ENCODE data around the gene SNCAIP.

The SNCAIP gene

DNA sequence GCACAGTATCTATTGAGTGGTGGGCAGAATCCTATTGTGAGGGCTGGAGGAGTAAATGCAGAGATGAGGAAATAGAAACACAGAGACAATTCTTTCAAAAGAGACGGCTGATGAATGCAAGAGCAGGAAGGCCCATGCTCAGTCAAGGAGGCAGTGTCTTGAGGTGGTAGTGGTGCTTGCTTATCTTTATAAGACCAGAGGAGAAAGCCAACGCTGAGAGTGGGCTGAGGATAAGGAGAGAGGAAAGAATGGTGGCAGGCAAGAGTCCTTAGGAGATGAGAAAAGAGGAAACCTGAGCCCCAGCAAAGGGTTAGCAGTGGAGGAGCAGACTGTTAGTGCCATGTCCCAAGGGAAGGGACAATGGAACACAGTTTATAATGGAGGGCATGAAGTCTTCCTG lies 86.0 kb downstream of the SNCAIP start:
- no peak for DNase-seq (ENCODE audit: low read depth in 2 of 2)

DNA sequence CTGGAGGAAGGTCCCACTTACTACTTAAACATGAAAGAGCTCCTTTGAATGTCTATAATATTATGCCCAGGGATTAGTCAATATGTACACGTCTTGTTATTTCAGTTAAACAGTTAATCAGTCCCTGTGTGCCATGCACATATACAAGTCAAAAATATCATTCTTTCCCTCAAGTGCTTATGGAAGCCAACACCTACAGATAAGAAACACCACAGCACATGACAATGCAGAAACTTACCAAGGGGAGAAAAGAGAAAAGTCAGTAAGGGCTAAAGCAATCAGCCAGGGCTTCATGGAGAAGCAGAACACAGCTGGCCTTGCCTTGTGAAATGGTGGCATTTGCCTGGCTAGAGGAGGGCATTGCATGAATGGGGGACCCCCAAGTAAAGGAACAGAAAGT lies 88.3 kb downstream of the SNCAIP start:
- DNase-seq (ENCODE audit: low read depth in 2 of 2) = no peak

DNA sequence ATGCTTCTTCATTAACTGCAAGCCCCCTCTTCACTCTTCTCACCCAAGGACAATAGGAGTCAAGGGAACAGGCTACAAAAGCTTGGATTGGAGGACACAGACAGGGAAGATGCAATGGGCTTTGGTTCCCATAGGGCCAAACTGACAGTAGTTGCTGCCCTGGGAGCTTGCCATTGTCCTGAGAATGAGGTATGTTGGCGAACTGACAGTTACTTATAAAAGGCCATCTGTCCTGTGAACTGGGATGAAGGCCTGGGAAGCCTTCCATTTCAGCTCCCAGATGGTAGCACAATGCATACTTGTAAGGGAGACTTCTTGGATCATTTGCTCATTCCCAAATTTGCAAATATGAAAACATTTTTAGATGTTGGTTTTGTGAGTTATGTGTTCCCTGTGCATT lies 88.9 kb downstream of the SNCAIP start:
- no peak for DNase-seq (ENCODE audit: low read depth in 2 of 2)

DNA sequence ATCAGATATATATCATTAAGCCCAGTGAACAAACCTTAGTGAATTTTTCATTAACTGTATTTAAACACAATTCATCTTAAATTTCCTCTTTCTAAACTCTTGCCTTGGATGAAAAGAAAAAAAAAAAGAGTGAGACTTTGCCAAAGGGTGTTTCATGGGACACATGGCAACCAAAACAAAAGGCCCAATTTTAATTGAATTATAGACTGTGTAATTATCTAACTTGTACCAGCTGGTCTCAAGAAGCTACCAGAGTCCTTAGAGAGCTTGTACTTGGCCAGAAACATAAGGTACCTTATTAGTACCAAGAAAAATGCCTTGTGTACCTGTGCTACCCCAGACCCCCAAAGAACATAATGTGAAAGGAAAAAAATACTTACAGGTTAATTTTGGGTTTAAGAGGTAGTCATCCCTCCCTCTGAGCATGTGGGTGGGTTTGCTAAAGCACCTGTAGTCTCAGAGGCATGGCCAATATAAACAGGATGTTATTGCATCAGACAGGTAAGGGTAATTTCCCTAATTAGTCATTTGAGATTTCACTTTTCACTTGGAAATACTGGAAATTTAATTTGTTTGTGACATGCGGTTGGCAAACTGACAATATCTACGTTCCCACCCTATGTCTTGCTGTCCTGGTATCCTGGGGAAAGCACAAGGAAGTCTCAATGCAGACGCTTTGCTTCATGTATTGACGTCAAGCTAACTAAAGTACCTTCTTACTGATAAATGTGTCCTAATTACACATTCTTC lies 90.1 kb downstream of the SNCAIP start:
- DNase-seq (ENCODE audit: low read depth in 2 of 2) = no peak

DNA sequence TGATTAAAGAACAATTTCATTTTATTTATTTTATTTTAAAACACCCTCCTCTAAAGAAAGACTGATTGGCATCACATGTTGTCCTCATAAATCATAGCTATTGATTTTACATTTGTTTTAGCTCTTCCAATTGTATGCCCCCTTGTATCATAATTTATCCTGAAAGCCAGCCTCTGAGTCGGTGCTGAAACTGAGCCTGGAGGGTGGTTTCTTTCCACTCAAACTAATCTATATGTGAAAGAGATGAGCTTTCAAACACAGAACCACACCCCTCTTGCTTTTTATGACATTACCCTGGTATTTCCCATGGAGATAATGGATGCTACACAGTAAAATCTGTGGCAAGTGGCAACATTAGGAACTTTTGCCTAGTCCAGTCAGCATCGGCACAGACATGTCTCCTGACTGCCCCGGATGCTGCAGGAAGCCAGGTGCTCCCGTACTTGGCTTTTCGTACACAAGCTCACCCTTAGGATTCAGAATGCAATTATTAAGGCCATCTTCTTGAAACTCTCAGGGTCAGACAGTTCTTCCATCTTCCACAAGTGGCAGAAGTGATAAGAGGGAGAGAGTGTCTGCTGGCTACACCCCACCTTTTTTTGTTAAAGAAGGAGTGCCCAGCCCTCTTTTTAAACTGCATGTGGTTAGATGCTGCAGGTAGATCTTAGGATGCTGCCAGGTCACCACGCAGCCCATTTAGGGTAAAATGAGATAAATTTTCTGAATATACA lies 91.1 kb downstream of the SNCAIP start:
- DNase-seq (ENCODE audit: low read depth in 2 of 2) = no peak

DNA sequence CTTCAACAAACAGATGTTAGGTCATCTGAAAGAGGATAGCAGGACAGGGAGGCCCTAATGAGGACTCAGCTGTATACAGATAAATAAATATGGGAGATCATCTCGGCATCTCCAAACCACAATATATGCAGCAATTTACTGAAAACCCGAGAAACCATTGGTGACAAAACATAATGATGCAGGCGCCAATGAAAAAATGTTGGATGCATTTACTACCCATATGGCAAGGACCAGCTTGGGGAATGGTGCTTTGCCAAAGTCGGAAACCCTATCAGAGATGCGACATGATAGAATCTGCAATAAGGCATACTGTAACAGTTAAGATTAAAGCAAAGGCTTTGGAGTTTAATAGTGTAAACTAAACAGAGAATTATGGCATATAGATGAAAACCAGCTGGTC lies 92.0 kb downstream of the SNCAIP start:
- DNase-seq (ENCODE audit: low read depth in 2 of 2) = no peak

DNA sequence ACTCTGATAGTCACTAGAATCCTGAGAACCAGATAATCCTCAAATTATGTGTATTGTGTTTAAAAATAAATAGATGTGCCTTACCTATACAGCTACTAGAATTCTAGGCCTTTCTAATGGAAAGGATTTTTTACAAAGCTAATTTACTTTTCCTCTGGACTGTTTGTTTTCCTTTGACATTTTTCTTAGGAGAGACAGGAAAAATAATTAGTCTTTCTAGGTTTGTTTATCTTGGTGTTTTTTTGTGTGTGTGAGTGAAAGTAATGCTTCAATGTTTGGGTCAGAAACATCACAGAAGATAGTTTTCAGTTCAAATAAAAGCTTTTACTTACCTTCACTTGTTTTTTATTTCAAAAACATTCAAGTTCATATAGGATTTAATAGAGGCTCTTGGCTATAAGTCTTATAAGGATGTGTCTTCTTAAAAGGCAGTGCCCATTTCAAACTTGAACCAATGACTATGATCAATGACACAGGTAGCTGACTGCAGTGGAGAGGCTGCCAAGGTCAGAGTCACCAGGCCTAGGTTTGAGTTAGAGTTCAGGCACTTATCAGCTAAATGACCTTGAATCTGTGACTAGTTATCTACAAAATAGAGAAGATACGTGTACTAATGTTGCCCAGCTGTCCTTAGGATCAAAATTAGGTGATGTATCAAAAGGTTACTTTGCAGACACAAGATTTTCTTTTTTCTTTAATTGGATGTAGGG lies 92.8 kb downstream of the SNCAIP start:
- no peak for DNase-seq (ENCODE audit: low read depth in 2 of 2)

DNA sequence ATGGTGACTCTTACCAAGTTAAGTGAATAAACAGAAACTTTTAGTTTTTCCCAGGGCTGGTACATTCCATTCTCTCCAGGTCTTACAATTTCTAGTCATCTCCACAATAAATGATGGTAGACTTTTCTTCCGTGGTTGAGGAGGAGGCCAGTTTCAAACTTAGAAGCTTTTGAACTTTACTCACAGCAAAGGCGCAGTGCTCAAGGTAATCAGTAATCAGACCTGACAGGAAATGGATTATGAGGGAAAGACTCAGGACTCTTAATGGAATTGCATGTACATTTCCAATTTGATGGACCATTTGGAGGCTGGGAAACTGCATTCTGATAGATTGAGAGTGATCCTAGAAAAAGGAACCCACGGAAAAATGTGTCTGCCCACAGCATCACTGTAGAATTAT lies 93.7 kb downstream of the SNCAIP start:
- no peak for DNase-seq (ENCODE audit: low read depth in 2 of 2)

DNA sequence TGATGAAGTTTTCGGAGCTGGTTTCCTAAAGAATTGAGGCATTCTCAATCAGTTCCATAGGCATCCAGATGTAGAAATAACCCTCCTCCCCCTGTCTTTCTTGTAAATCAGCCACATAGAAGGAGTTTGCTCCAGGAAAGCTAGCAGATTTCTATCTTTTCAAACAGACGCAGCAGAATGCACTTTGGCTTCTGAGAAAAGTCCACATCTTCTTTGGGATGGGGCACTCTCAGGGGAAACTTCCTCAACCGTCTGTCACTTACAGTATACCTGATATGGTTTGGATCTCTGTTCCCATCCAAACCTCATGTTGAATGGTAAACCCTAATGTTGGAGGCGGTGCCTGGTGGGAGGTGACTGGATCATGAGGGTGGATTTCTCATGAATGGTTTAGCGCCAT lies 94.1 kb downstream of the SNCAIP start:
- no peak for DNase-seq (ENCODE audit: low read depth in 2 of 2)

DNA sequence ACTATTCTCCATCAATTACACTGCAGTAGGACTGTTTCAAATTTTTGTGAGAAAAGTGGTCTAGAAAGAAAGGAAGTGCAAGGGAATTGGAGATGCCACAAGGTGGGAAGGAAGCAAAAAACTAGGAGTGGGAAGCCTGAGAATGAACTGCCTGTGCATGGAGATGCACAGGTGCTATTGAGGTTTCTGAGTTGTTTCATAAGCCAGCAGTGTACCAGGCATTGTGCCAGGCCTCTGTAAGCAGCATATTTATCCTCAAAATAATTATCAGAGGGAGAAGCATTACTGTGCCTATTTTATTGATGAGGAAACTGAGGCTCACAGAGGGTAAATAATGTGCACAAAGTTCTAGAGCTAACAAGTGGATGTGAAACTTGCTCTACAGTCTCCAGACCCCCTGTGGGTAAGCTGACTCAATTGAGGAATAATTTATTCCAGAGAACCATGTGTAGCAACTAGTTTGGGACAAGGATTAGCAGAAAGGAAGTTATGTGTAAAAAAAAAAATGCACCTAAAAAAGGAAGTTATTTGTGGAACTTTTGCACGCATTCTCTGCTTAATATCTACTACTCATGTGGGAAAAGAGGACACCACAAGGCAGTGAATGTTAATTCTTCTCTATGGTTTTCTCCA lies 96.7 kb downstream of the SNCAIP start:
- DNase-seq (ENCODE audit: low read depth in 2 of 2) = no peak

DNA sequence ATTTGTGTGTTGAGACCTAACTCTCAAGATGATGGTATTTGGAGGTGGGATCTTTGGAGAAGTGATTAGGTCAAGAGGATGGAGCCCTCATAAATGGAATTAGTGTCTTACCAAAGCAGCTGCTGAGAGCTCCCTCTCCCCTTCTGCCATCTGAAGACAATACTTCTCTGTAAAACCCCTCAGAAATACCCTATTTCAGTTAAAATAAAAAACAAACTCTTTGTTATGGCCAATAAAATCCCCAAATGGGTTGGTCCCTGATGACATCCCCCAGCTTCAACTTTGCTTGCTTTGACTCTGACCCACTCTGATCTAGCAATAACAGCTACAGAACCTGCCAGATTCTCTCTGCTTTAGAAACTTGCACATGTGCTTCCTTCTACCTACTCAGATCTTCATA lies 100.9 kb downstream of the SNCAIP start:
- DNase-seq (ENCODE audit: low read depth in 2 of 2) = no peak

DNA sequence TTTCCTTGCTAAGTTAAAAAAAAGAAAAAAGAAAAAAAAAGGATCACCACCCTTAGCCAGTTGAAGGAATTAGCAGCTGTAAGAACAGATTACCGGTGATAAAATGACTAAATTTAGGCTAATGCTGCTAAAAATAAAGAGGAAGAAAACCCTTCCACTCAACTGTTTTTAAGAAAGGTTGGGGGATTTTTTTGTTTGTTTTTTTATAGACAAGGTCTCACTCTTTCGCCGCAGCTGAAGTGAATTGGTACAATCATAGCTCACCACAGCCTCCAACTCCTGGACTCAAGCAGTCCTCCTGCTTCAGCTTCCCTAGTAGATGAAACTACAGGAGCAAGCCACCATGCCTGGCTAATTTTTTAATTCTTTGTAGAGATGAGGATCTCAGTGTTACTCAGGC lies 101.7 kb downstream of the SNCAIP start:
- DNase-seq (ENCODE audit: low read depth in 2 of 2) = no peak

DNA sequence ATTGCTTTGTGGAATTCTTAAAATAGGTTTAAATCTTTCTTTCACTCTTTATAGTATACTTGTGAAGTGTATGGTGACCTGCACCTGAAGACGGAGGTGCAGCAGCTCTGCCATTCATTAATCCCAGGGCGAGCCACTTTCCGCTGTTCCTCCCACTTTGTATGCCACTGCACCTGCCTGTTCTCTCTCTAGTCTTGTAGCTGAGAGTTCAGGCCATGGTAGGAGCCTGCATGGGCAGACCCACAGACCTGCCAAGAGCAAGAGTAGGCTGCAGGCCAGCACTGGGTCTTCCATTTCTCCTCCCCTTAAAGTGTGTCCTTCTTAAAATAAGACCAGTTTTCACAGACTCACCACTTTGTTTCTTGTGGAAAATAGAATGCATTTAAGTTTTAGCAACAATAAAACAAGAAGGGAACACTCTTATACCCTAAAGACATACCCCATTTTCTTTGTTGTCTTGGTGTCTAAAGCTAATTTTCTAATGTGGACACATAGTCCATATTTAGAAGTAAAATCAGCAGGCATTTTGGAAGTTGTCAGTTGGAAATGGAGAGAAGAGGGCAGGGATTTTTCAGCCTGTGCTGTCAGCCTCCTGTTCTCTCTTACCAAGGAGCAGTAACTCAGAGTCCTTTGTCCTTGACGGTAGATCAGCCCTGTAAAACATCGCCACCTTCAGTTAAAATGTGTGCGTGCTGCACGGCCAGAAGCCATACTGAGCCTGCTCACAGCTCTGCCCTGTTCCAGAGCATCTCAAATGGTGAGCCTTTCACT lies 103.2 kb downstream of the SNCAIP start:
- DNase-seq (ENCODE audit: low read depth in 2 of 2) = no peak

DNA sequence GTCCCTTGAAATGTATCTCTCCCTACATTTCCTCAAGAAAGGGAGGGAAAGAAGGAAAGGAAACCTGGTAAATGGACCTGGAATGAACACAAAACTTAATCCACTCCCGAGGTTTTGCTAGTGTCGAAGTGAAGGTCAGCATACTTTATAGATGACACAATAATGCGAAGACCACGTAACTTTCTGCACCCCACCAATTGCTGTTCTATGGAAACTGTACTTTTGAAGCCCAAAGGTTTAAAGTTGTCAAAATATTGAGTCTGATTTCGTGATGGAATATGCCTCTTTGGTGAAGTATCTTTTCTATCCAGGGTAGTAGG lies 103.7 kb downstream of the SNCAIP start:
- no peak for DNase-seq (ENCODE audit: low read depth in 2 of 2)

DNA sequence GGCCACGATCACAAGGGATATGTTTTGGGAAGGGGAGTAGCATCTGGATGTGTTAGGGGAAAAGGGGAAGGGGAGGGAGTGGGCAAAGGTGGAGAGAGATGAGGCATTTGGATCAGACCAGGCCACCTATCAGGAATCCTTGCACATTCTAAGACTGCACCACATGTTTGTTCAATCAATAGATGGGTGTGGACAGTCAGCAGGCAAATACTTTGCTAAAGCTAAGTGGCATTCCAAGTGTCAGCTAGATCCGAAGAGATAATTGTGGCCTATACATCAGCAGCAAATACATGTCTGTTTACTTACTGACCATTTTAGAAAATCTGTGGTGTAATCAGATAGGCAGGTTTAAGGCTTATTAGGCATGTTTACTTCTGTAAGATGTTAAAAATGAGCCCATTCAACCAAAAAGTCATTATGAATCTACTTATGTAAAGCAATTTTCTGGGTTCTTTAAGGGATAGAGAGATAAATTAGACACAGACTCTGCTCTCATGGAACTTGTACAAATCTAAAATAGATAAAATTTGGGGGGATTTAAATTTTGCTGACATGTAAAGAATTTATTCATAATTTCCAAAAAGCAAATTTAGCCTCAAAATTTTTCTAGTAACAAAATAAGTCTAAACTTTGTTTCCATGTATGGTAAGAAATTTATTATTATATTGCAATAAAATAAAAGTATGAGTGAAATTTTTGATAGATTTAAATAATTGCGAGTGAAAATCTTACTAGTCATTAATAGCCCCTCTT lies 107.3 kb downstream of the SNCAIP start:
- DNase-seq (ENCODE audit: low read depth in 2 of 2) = no peak

DNA sequence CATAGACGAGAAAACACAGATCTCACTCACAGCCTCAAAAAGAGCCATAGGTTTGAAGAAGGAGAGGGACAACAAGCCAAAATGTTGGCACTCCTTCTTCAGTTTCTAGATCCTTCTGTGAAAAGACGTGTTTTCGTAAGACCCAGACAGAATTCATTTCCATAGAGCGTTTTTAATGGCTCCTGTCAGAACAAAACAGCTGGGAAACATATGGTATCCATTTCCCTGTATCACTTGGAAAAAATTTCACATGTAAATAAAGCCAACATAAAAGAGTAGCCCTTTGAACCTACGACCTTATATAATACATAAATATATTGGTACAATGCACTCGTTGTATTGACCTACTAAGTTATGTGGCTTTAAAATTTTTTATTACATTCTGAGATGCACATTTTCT lies 108.1 kb downstream of the SNCAIP start:
- no peak for DNase-seq (ENCODE audit: low read depth in 2 of 2)

DNA sequence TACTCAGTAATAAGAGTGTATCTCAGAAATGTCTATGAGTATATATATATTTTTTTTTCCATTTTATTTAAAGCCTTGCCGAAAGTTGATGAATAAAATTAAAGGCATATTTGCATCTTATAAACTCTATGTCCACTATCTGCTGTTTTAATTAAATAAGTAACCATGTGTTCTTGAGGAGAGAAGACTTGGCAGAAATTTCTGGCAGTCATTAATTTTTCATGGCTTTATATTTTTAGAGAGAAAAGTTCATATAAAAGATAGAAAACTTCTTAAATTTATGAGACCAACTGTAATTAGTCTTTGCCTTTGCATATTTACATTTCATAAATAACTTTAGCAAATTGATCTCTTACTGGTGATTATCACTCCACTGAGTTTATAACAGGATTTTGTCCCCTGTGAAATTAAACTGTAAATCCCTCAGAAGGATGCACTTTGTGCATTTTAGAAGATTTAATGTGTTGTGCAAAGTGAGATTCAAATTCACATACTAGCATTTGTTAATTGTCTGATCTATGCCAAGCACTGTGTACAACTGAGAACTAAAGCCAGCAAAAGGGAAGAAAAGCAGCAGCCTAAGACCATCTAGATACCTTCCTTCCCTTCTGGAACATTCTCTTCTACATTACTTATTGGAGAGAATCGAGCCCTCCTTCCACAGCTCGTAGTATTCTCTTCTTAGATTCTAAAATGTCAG lies 108.7 kb downstream of the SNCAIP start:
- no peak for DNase-seq (ENCODE audit: low read depth in 2 of 2)

DNA sequence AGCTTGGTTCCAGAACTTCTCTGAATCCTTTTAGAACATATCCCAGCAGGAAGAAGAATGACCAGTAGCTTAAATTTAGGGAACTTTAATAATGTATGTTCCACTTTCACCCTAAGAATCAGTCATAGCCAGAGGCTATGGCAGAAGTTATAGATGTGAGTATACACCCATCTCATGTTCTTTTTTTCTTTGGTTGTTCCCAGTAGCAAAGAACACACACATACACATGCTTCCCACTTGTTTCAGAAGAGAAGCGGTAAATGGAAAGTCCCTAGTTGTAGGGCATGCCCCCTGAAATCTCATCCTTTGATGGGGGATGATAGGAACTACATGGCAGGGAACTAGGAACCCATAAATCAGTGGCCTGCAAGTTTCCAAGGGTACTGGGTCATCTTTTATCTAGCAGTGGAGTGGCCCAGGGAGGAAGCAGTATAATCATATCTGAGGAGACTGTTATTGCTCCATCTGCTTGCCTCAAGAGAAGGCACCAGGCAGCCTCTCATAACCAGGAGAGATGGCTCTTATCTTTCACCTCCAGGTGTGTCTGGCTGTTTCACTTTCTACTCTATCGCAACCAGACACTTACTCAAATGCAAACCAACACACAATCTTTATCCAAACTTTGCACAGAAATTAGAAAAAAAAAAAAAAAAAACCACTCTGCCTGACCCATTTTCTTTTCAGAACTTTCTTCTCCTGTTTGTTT lies 109.5 kb downstream of the SNCAIP start:
- DNase-seq (ENCODE audit: low read depth in 2 of 2) = no peak

DNA sequence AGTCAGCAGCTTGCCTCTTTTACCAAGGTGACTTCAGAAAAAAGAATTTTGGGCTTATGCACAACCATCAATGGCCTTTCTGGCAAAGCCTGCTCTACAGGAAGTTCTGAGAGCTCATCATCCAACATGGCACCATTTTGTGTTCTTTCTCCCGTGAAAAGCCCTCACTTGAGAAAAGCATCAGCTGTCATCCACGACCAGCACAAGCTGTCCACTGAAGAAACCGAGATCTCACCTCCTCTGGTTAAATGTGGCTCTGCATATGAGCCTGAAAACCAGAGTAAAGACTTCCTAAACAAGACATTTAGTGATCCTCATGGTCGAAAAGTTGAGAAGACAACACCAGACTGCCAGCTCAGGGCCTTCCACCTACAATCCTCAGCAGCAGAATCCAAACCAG lies 111.2 kb downstream of the SNCAIP start:
- DNase-seq (ENCODE audit: low read depth in 2 of 2) = no peak

DNA sequence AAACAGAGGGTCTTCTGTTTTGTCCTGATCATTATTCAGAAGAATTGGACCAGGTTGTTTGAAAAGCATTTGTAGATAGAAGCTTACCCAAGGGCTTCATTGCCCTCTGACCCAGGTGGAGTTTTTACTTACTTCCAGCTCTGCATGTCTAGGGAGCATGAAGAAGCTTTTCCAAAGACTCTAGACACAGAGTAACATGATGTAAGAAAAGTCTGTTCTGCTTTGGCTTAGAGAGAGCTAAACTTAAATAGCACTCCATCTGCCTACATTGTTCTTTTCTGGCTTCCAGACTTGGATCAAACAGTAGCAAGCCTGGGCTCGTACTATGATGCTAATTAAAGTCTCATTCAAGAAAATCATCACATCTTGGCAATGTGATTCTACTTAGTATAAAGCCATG lies 112.1 kb downstream of the SNCAIP start:
- DNase-seq (ENCODE audit: low read depth in 2 of 2) = no peak
